Smooth muscle cell (in vitro differentiated cells): Measurements from ENCODE around the gene PSD4. TPM values are rescaled to one million over a fixed set of nuclear protein-coding genes. Genes with fewer than 3 reads are reported as not detected.

ENCODE experiments used
- DNase-seq: peaks from one replicate; lab custom pipeline; 2025; ENCODE audit not compliant: unreplicated experiment; lab: John Stamatoyannopoulos, UW
- H2AFZ ChIP-seq: fragments of 200-600 bp; sonication (generic); 2 replicates; pipeline ENCODE4 v1.6.0; 2016; ENCODE audit warnings: antibody characterized with exemption, low read depth, mild to moderate bottlenecking
- H3F3A ChIP-seq: fragments of 200-600 bp; sonication (generic); 2 replicates; pipeline ENCODE4 v1.6.0; 2017; ENCODE audit warnings: antibody characterized with exemption, low read depth
- H3K27ac ChIP-seq: fragments of 200-600 bp; sonication (generic); 2 replicates; pipeline ENCODE4 v1.5.1; 2016; ENCODE audit warnings: low read depth, mild to moderate bottlenecking
- H3K27me3 ChIP-seq: fragments of 200-600 bp; sonication (generic); 2 replicates; pipeline ENCODE4 v1.6.1; 2016; ENCODE audit warnings: low read depth, mild to moderate bottlenecking
- H3K36me3 ChIP-seq: fragments of 200-600 bp; sonication (generic); 2 replicates; pipeline ENCODE4 v1.5.1; 2016; ENCODE audit warnings: low read depth
- H3K4me1 ChIP-seq: fragments of 200-600 bp; sonication (generic); 2 replicates; pipeline ENCODE4 v1.5.1; 2016; ENCODE audit warnings: low read depth
- H3K4me2 ChIP-seq: fragments of 200-600 bp; sonication (generic); 2 replicates; pipeline ENCODE4 v1.6.0; 2016; ENCODE audit warnings: mild to moderate bottlenecking
- H3K4me3 ChIP-seq: fragments of 200-600 bp; sonication (generic); 2 replicates; pipeline ENCODE4 v1.5.1; 2016; ENCODE audit warnings: mild to moderate bottlenecking
- H3K79me2 ChIP-seq: fragments of 200-600 bp; sonication (generic); 2 replicates; pipeline ENCODE4 v1.6.0; 2016; ENCODE audit warnings: low read depth, mild to moderate bottlenecking
- H3K9ac ChIP-seq: fragments of 200-600 bp; sonication (generic); 2 replicates; pipeline ENCODE4 v1.6.0; 2016; ENCODE audit warnings: low read depth
- H3K9me3 ChIP-seq: fragments of 200-600 bp; sonication (generic); replicated peaks from 2 replicates; pipeline ENCODE4 v1.5.1; 2016; ENCODE audit warnings: low read depth
- H4K20me1 ChIP-seq: fragments of 200-600 bp; sonication (generic); 2 replicates; pipeline ENCODE4 v1.6.0; 2016; ENCODE audit warnings: low read depth
- CTCF ChIP-seq: fragments of 200-600 bp; sonication (generic); IDR thresholded peaks from 2 replicates; pipeline ENCODE4 v1.5.1; 2017; ENCODE audit warnings: borderline replicate concordance, mild to moderate bottlenecking, antibody characterized with exemption; ENCODE audit not compliant: insufficient read depth, poor library complexity, severe bottlenecking
- WGBS: methylation state at CpG from one replicate; pipeline ENCODE4 v1.1.7; 2016; ENCODE audit warnings: low lambda C conversion rate; 5-methylcytosine and 5-hydroxymethylcytosine counted together
- polyA plus RNA-seq: library from polyadenylated mRNA; unstranded; fragments of >200 nt; fragmentation: Nextera tagmentation; extraction: Ambion mirVana; gene quantifications from 2 replicates; pipeline ENCODE4 v1.2.1, GENCODE V29; 2016
- total RNA-seq: library from RNA; depleted of rRNA; stranded (reverse); fragments of >200 nt; gene quantifications from 2 replicates; pipeline ENCODE4 v1.2.3, GENCODE V29; 2014

Gene PSD4
- total and polyA plus RNA-seq, 2 experiments from 2014 or later, result 7.3 to 7.8 TPM

DNA sequence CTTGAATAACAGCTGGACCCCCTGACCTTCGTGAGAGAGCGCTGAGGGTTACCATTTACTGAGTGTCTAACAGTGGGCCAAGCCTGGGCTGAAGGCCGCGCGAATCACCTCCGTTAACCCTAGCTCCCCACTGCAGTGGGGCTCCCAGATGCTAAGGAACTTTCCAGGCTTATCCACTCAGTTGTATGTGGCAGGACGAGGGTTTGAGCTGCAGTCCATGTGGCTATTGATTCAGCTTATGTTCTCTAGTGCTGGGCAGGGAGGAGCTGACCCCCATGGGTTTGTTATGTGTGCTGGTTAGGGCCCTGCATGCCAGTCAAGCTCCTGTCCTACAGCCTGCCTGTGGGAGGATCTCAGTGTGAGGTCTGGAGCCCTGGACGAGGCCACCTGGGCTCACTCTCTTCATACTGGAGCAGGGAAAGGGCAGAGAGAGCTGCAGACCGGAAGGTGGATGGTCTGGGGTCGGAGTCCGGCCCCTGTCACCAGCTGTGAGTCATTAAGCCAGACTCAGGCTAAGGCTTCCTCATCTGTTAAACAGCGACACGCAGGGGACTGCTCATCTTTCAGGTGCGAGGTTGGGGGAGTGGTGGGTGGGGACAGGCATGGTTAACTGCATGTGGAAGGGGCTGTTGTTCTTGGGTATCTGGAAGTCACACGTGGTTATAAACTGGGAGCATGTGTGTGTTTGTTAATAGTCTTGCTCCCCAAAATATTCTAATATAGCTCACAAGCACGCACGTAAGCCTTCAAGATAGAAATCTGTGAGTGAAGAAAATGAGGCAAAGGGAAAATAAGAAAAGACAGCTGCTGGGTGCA lies 6.6 kb downstream of the PSD4 start:
- H3K4me1 ChIP-seq, result no peaks in the 10 kb centered on the region
- no peaks in the 10 kb centered on the region for H3K9me3 ChIP-seq
- no peak overlapping the region for H3K27ac ChIP-seq
- no peaks in the 10 kb centered on the region for H3K79me2 ChIP-seq
- H4K20me1 ChIP-seq, result no peaks in the 10 kb centered on the region
- no peak overlapping the region for H2AFZ ChIP-seq
- WGBS, result 80% methylated on average over 17 of the region's 17 CpGs
- no peak overlapping the region for H3K9ac ChIP-seq
- DNase-seq, result no peak
- TF ChIP-seq CTCF, result no peak
- no peaks in the 10 kb centered on the region for H3K27me3 ChIP-seq
- no peak overlapping the region for H3K4me2 ChIP-seq
- H3F3A ChIP-seq, result no peaks in the 10 kb centered on the region
- no peaks in the 10 kb centered on the region for H3K36me3 ChIP-seq
- H3K4me3 ChIP-seq, result no peak overlapping the region

- no peak overlapping the region for H3K9ac ChIP-seq
- no peak for DNase-seq
- no peak overlapping the region for H2AFZ ChIP-seq
- H3K36me3 ChIP-seq, result no peaks in the 10 kb centered on the region
- no peaks in the 10 kb centered on the region for H3K9me3 ChIP-seq
- H3K4me3 ChIP-seq, result no peak overlapping the region
- H3F3A ChIP-seq, result no peaks in the 10 kb centered on the region
- H3K27me3 ChIP-seq, result no peaks in the 10 kb centered on the region
- TF ChIP-seq CTCF, result no peak
- H4K20me1 ChIP-seq, result no peaks in the 10 kb centered on the region
- WGBS, result 82% methylated on average over 8 of the region's 8 CpGs
- no peaks in the 10 kb centered on the region for H3K4me1 ChIP-seq
- H3K79me2 ChIP-seq, result no peaks in the 10 kb centered on the region
- H3K27ac ChIP-seq, result no peak overlapping the region
- H3K4me2 ChIP-seq, result no peak overlapping the region
Observed at GRCh38 chr2:113181258-113182051, 7.7 kb downstream of the PSD4 start.

GRCh38 chr2:113182471-113183260 lies 8.9 kb downstream of the PSD4 start:
- no peaks in the 10 kb centered on the region for H3K27me3 ChIP-seq
- H3K36me3 ChIP-seq, result no peaks in the 10 kb centered on the region
- H3K4me2 ChIP-seq, result no peak overlapping the region
- H3K9me3 ChIP-seq, result no peaks in the 10 kb centered on the region
- TF ChIP-seq CTCF, result no peak
- H4K20me1 ChIP-seq, result no peaks in the 10 kb centered on the region
- 95% methylated on average over 15 of the region's 15 CpGs for WGBS
- H3F3A ChIP-seq, result no peaks in the 10 kb centered on the region
- no peak overlapping the region for H2AFZ ChIP-seq
- no peak overlapping the region for H3K9ac ChIP-seq
- no peaks in the 10 kb centered on the region for H3K79me2 ChIP-seq
- H3K4me1 ChIP-seq, result no peaks in the 10 kb centered on the region
- H3K4me3 ChIP-seq, result no peak overlapping the region
- no peak overlapping the region for H3K27ac ChIP-seq
- DNase-seq, result no peak
